ENCODE measurements around the gene ZDHHC11. TPM values are rescaled to one million over a fixed set of nuclear protein-coding genes. Genes with fewer than 3 reads are reported as not detected.

The ZDHHC11 gene, protein sequence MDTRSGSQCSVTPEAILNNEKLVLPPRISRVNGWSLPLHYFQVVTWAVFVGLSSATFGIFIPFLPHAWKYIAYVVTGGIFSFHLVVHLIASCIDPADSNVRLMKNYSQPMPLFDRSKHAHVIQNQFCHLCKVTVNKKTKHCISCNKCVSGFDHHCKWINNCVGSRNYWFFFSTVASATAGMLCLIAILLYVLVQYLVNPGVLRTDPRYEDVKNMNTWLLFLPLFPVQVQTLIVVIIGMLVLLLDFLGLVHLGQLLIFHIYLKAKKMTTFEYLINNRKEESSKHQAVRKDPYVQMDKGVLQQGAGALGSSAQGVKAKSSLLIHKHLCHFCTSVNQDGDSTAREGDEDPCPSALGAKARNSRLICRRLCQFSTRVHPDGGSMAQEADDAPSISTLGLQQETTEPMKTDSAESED
- 73.0 TPM for total RNA-seq (ENCODE audit: unreplicated experiment)
- long read RNA-seq, partial matches to known transcripts, result 2 of 2 reads
- long read RNA-seq, other reads (novel, unspliced or antisense), result 0 of 2 reads

DNA sequence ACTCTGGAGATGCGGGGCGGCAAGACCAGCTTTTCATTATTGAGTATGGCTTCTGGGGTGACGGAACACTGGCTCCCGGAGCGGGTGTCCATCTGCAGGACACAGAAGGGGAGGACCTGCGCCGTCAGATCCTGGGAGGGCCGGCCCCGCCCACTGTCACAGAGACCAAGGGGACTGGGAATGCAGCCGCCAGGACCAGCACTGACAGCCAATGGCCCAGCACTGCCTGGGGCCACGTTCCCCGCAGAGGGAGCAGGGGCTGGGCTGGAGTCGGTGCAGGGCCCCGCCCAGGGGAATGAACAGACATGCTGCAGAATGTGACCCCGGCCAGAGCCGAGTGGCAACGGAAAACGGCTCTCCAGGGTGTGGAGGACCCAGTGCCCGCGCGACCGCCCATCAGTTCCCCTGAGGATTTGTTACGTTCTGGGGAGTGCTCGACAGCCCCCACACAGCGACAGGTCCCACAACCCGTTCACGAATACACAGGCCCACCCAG lies at the start of gene ZDHHC11:
TSS of gene ZDHHC11 (minus strand) at position 476 of the 496 bp plus-strand sequence. CDS start at position 92, 384 bp downstream.
- Mint-ChIP-seq H3K36me3 (ENCODE audit: unreplicated experiment) (peaks cover 5% of the 10 kb centered on the region), H3K27ac (ENCODE audit: unreplicated experiment) (no peak within 1 kb of the TSS), H3K4me3 (ENCODE audit: unreplicated experiment) (no peak within 1 kb of the TSS), H3K9me3 (ENCODE audit: unreplicated experiment) (peaks cover 13% of the 10 kb centered on the region), H3K27me3 (ENCODE audit: unreplicated experiment) (peaks cover 10% of the 10 kb centered on the region), H3K4me1 (ENCODE audit: low read depth, unreplicated experiment) (no peaks in the 10 kb centered on the region)
- DNase-seq, result peak; percentile 40
- TF ChIP-seq, protein P1, sequence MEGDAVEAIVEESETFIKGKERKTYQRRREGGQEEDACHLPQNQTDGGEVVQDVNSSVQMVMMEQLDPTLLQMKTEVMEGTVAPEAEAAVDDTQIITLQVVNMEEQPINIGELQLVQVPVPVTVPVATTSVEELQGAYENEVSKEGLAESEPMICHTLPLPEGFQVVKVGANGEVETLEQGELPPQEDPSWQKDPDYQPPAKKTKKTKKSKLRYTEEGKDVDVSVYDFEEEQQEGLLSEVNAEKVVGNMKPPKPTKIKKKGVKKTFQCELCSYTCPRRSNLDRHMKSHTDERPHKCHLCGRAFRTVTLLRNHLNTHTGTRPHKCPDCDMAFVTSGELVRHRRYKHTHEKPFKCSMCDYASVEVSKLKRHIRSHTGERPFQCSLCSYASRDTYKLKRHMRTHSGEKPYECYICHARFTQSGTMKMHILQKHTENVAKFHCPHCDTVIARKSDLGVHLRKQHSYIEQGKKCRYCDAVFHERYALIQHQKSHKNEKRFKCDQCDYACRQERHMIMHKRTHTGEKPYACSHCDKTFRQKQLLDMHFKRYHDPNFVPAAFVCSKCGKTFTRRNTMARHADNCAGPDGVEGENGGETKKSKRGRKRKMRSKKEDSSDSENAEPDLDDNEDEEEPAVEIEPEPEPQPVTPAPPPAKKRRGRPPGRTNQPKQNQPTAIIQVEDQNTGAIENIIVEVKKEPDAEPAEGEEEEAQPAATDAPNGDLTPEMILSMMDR (IDR thresholded peaks at IDR 0.05; ENCODE audit: partially characterized antibody, unreplicated experiment), result no peak

DNA sequence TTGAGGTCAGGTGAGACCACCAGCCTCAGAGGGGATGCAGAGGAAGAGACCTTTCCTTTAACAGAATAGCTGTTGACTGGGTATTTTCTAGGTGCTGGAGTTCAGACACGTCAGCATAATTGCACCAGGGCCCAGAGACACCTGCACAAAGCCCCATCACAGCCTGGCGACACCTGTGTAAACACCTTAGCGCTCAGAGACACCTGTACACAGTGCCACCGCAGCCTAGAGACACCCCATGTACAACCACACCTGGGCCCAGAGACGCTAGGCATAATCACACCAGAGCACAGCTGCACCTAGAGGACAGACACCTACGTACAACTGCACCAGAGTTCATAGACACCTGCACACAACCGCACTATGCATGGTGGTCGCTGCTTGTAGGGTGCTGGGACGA lies 42.9 kb upstream of the ZDHHC11 start:
- no peak for DNase-seq

DNA sequence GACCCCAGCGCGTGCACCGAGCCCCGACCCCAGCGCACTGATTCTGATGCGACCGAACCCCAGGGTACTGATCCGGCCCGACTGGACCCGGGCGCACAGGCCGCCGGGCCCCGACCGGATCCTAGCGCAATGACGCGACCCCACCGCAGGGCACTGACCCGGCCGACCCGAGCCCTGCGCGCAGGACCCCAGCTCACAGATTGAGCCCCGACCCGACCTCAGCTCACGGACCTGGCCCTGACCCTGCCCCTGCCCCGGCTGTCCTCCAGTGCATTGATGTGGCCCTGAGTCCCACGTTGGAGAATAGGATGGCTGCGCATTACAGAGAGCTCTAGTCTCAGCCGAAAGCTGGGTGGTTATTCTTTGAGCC lies 42.3 kb upstream of the ZDHHC11 start:
- no peaks in the 10 kb centered on the region for H3K27me3 Mint-ChIP-seq (ENCODE audit: unreplicated experiment)
- peaks cover 5% of the 10 kb centered on the region for H3K4me1 Mint-ChIP-seq (ENCODE audit: low read depth, unreplicated experiment)
- peaks cover 5% of the 10 kb centered on the region for H3K9me3 Mint-ChIP-seq (ENCODE audit: unreplicated experiment)
- TF ChIP-seq, protein P1 (IDR thresholded peaks at IDR 0.05; ENCODE audit: partially characterized antibody, unreplicated experiment), result no peak
- H3K27ac Mint-ChIP-seq (ENCODE audit: unreplicated experiment), result no peak overlapping the region
- no peaks in the 10 kb centered on the region for H3K36me3 Mint-ChIP-seq (ENCODE audit: unreplicated experiment)
- peak overlapping the region; percentile 80 for H3K4me3 Mint-ChIP-seq (ENCODE audit: unreplicated experiment)
- DNase-seq, result no peak

More for the DNA sequence above, 42.9 kb upstream of the ZDHHC11 start:
- Mint-ChIP-seq H3K4me3 (ENCODE audit: unreplicated experiment) (peak overlapping the region; percentile 80), H3K4me1 (ENCODE audit: low read depth, unreplicated experiment) (peaks cover 5% of the 10 kb centered on the region), H3K36me3 (ENCODE audit: unreplicated experiment) (no peaks in the 10 kb centered on the region), H3K27me3 (ENCODE audit: unreplicated experiment) (no peaks in the 10 kb centered on the region), H3K27ac (ENCODE audit: unreplicated experiment) (no peak overlapping the region), H3K9me3 (ENCODE audit: unreplicated experiment) (peaks cover 5% of the 10 kb centered on the region)
- TF ChIP-seq, protein P1 (IDR thresholded peaks at IDR 0.05; ENCODE audit: partially characterized antibody, unreplicated experiment), result no peak

DNA sequence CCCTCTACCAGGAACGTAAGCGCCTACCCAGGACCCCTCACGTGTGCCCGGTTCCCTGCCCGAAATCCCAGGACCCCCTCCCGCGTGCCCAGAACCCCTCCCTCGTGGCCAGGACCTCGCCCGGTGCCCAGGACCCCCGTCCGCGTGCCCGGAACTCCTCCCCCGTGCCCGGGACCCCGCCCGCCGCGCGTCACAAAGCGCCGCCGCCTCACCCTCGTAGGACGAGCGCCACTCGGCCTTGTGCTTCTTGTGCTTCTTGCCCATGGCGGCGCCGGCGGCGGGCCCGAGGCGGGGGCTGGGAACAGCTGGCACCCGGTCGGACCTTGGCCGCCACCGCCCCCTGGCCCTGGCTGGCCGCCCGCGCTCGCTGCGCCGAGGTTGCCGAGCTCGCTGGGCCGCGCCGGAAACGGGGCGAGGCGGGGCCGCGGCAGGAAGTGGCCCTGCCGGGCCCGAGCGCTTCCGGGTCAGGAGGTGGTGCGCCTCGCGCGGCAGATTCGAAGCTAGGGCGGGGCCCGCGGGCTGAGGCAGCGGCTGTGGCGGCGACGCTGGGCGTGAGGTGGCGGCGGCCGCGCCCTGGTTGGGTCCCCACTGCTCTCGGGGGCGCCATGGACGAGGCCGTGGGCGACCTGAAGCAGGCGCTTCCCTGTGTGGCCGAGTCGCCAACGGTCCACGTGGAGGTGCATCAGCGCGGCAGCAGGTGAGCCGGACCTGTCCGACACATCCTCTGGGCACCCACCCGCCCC lies 41.8 kb upstream of the ZDHHC11 start, which contains the start of the genes BRD9 and TRIP13:
TSS of gene BRD9 (minus strand) at position 408 of the 743 bp plus-strand sequence. CDS start at position 264, 144 bp downstream.
TSS of gene TRIP13 (plus strand) at position 491 of the 743 bp plus-strand sequence. CDS start at position 606, 115 bp downstream.
- Mint-ChIP-seq H3K4me3 (ENCODE audit: unreplicated experiment) (peak within 1 kb of the TSS; percentile 88), H3K36me3 (ENCODE audit: unreplicated experiment) (peaks cover under 1% of the 10 kb centered on the region), H3K27me3 (ENCODE audit: unreplicated experiment) (no peaks in the 10 kb centered on the region), H3K27ac (ENCODE audit: unreplicated experiment) (peak within 1 kb of the TSS; percentile 71), H3K4me1 (ENCODE audit: low read depth, unreplicated experiment) (peaks cover 5% of the 10 kb centered on the region), H3K9me3 (ENCODE audit: unreplicated experiment) (peaks cover 5% of the 10 kb centered on the region)
- TF ChIP-seq, protein P1 (IDR thresholded peaks at IDR 0.05; ENCODE audit: partially characterized antibody, unreplicated experiment), result no peak
- peak; percentile 89 for DNase-seq

Measured in glutamatergic neuron (in vitro differentiated cells).